DOHH2 (cell line): ENCODE data around the gene ADAD2.

Experiments
- H3F3A ChIP-seq: fragments of 200-600 bp; sonication (generic), shearing (Covaris generic); 2 replicates; pipeline ENCODE4 v1.6.0; 2016; ENCODE audit warnings: antibody characterized with exemption, mild to moderate bottlenecking; ENCODE audit not compliant: control insufficient read depth, insufficient read depth
- H3K27ac ChIP-seq: fragments of 200-600 bp; sonication (generic); 2 replicates; pipeline ENCODE4 v1.5.1; 2014; ENCODE audit warnings: low read depth, mild to moderate bottlenecking, low read length, moderate library complexity
- H3K27me3 ChIP-seq: fragments of 200-600 bp; sonication (generic); 2 replicates; pipeline ENCODE4 v1.6.1; 2014; ENCODE audit warnings: mild to moderate bottlenecking, low read length, mixed read lengths; ENCODE audit not compliant: control insufficient read depth
- H3K36me3 ChIP-seq: fragments of 200-600 bp; sonication (generic); 2 replicates; pipeline ENCODE4 v1.6.1; 2014; ENCODE audit warnings: mild to moderate bottlenecking, low read length, moderate library complexity, mixed read lengths; ENCODE audit not compliant: control insufficient read depth
- H3K4me1 ChIP-seq: fragments of 200-600 bp; sonication (generic); 2 replicates; pipeline ENCODE4 v1.6.1; 2014; ENCODE audit warnings: mild to moderate bottlenecking, low read length, mixed read lengths; ENCODE audit not compliant: control insufficient read depth
- H3K4me2 ChIP-seq: fragments of 200-600 bp; sonication (generic); 2 replicates; pipeline ENCODE4 v1.6.0; 2014; ENCODE audit warnings: mild to moderate bottlenecking, low read length, moderate library complexity
- H3K4me3 ChIP-seq: fragments of 200-600 bp; sonication (generic); 2 replicates; pipeline ENCODE4 v1.5.1; 2014; ENCODE audit warnings: mild to moderate bottlenecking, low read length, mixed read lengths
- H3K79me2 ChIP-seq: fragments of 200-600 bp; sonication (generic); 2 replicates; pipeline ENCODE4 v1.6.1; 2014; ENCODE audit warnings: mild to moderate bottlenecking, low read length, mixed read lengths; ENCODE audit not compliant: control insufficient read depth
- H3K9me2 ChIP-seq: fragments of 200-600 bp; sonication (generic); replicated peaks from 2 replicates; pipeline ENCODE4 v1.6.1; 2014; ENCODE audit warnings: mild to moderate bottlenecking, low read length, mixed read lengths; ENCODE audit not compliant: control insufficient read depth
- H3K9me3 ChIP-seq: fragments of 200-600 bp; sonication (generic); 2 replicates; pipeline ENCODE4 v1.6.1; 2014; ENCODE audit warnings: antibody characterized with exemption, low read length, mixed read lengths; ENCODE audit not compliant: control insufficient read depth, insufficient read depth
- H4K20me1 ChIP-seq: fragments of 200-600 bp; sonication (generic); 2 replicates; pipeline ENCODE4 v1.6.0; 2014; ENCODE audit warnings: low read depth, mild to moderate bottlenecking, antibody characterized with exemption, low read length, moderate library complexity; ENCODE audit not compliant: control insufficient read depth, insufficient read depth
- EZH2phosphoT487 ChIP-seq: fragments of 200-600 bp; sonication (generic); IDR thresholded peaks from 2 replicates; pipeline ENCODE4 v1.6.1; 2017; ENCODE audit warnings: borderline replicate concordance, mild to moderate bottlenecking, antibody characterized with exemption, low read length, moderate library complexity, mixed read lengths
- TF ChIP-seq, protein P1 (sequence below): fragments of 200-600 bp; sonication (generic); IDR thresholded peaks from one replicate; pipeline ENCODE4 v1.5.1; 2014; ENCODE audit warnings: antibody characterized with exemption, mild to moderate bottlenecking, low read depth, low read length; ENCODE audit not compliant: poor library complexity, severe bottlenecking

The ADAD2 gene

DNA sequence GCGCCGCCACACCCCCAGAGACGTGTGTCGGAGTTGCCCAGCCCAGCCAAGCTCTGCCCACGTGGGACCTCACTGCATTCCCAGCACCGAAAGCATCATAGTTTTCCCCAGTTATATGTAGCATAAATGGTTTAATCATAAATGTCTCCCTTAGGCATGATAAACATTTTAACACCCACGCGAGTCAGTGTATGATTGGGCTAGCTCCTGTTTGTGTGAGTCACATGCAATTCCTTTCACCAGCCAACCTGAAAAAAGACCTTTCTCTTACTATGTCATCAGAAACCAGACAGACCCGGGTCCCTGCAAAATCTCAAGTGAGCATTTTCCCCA, 13.2 kb upstream of the ADAD2 start:
- TF ChIP-seq, protein P1, sequence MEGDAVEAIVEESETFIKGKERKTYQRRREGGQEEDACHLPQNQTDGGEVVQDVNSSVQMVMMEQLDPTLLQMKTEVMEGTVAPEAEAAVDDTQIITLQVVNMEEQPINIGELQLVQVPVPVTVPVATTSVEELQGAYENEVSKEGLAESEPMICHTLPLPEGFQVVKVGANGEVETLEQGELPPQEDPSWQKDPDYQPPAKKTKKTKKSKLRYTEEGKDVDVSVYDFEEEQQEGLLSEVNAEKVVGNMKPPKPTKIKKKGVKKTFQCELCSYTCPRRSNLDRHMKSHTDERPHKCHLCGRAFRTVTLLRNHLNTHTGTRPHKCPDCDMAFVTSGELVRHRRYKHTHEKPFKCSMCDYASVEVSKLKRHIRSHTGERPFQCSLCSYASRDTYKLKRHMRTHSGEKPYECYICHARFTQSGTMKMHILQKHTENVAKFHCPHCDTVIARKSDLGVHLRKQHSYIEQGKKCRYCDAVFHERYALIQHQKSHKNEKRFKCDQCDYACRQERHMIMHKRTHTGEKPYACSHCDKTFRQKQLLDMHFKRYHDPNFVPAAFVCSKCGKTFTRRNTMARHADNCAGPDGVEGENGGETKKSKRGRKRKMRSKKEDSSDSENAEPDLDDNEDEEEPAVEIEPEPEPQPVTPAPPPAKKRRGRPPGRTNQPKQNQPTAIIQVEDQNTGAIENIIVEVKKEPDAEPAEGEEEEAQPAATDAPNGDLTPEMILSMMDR: no peak
- TF ChIP-seq EZH2phosphoT487: no peak
- no peaks in the 10 kb centered on the region for H4K20me1 ChIP-seq
- H3K27me3 ChIP-seq: no peaks in the 10 kb centered on the region
- H3K79me2 ChIP-seq: peaks cover 2% of the 10 kb centered on the region
- peaks cover 41% of the 10 kb centered on the region for H3K36me3 ChIP-seq
- no peak overlapping the region for H3K4me3 ChIP-seq
- H3K9me2 ChIP-seq: no peaks in the 10 kb centered on the region
- H3K4me2 ChIP-seq: no peak overlapping the region
- no peaks in the 10 kb centered on the region for H3K9me3 ChIP-seq
- H3F3A ChIP-seq: no peaks in the 10 kb centered on the region
- H3K27ac ChIP-seq: no peak overlapping the region
- no peaks in the 10 kb centered on the region for H3K4me1 ChIP-seq

DNA sequence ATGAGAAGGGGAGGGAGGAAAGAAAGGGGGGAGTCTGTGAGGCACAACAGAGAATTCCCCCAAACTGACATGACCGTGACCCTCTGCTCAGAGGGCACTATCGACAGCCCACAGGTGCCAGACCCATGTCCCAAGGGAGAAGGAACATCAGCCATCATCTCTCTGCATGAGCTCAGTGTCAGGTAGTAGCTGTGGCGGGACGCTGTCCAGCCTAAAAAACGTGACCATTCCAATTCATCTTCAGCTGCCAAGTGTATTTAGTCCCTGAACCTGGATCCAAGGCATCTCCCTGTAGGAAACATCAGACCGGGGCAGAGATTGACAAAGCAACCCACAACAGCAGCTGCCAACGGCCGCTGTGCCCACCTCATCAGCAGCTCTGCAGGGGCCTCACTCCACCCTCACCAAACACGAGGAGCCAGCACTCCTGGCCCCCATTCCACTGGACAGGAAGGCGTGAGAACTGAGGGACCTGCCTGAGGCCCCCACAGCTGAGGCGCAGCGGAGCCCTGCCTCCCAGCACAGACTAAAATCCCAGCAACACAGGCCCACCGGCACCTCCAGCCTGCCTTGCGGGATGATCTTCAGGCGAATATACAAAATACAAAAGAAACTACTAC, 12.7 kb upstream of the ADAD2 start:
- H3K9me2 ChIP-seq: no peaks in the 10 kb centered on the region
- no peak overlapping the region for H3K4me3 ChIP-seq
- no peaks in the 10 kb centered on the region for H3F3A ChIP-seq
- TF ChIP-seq, protein P1: no peak
- TF ChIP-seq EZH2phosphoT487: no peak
- no peaks in the 10 kb centered on the region for H3K9me3 ChIP-seq
- peaks cover 47% of the 10 kb centered on the region for H3K36me3 ChIP-seq
- no peaks in the 10 kb centered on the region for H3K27me3 ChIP-seq
- H3K27ac ChIP-seq: no peak overlapping the region
- no peak overlapping the region for H3K4me2 ChIP-seq
- no peaks in the 10 kb centered on the region for H3K4me1 ChIP-seq
- H3K79me2 ChIP-seq: peaks cover 7% of the 10 kb centered on the region
- no peaks in the 10 kb centered on the region for H4K20me1 ChIP-seq

DNA sequence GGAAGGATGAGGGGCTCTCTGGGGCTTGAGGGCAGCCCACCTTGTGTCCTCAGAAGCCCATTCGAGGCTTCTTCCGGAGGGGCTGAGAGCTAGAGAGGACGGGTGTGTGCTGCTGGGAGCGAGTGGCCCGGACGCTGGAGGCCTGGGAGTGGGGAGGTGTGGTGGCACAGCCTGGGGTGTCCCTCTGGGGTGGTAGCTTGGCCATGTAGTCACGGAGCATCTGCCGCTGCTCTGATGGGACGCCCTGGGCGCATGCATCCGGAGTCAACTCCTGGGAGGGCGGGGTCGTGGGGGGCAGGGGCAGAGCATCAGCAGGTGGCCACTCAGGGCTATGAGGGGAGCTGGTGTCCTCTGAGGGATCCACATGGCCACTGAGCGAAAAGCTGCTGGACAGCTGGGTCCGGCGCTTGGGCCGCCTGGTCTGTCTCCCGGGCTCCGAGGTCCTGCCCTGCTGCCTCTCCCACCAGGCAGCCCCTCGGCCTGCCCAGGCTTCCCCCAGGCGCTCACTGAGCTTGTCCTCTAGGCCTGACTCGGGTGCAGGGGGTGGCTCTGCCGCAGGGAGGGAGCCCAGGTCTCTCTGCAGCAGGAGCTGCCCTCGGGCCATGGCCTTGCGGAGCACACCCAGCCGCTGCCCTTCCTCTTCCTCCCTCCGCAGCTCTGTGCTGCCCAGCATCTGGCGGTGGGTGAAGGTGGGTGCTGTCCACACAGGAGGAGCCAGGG, 11.9 kb upstream of the ADAD2 start:
- peaks cover 52% of the 10 kb centered on the region for H3K36me3 ChIP-seq

More for the DNA sequence above, 11.9 kb upstream of the ADAD2 start:
- Histone ChIP-seq H3F3A (no peaks in the 10 kb centered on the region), H3K79me2 (peaks cover 15% of the 10 kb centered on the region), H3K9me2 (no peaks in the 10 kb centered on the region), H3K4me3 (no peak overlapping the region), H3K9me3 (no peaks in the 10 kb centered on the region), H4K20me1 (no peaks in the 10 kb centered on the region), H3K4me2 (no peak overlapping the region), H3K4me1 (no peaks in the 10 kb centered on the region), H3K27me3 (no peaks in the 10 kb centered on the region), H3K27ac (no peak overlapping the region)
- no peak for TF ChIP-seq EZH2phosphoT487
- TF ChIP-seq, protein P1: no peak
